WTC11 (cell line): ENCODE measurements around the gene PIWIL4. TPM values are rescaled to one million over a fixed set of nuclear protein-coding genes. Genes with fewer than 3 reads are reported as not detected.
A peak's percentile ranks its signal among the peaks of the same experiment; 100 is the strongest.

Source experiments
- ATAC-seq: fragments of 200-7000 bp; cut with Tn5 transposase; 2 replicates; pipeline ENCODE4 v1.10.0; 2021; ENCODE audit warnings: mild to moderate bottlenecking, moderate library complexity
- CTCF ChIA-PET: fragments of 300-600 bp; sonication (Branson Sonifier 250); formaldehyde crosslinking; loops from one replicate; lab custom pipeline; 2021; ENCODE audit warnings: antibody characterized with exemption; lab: Charles Lee
- POLR2A ChIA-PET: fragments of 350-600 bp; sonication (Branson Sonifier 250); formaldehyde crosslinking; loops from one replicate; lab custom pipeline; 2021; ENCODE audit warnings: antibody characterized with exemption; lab: Charles Lee
- DNase-seq: peaks from one replicate; pipeline ENCODE4 v3.0.0; 2021; ENCODE audit warnings: low spot score
- H3K27ac Mint-ChIP-seq: 2 replicates; pipeline ENCODE4 v1.8.0; 2021; ENCODE audit warnings: mixed read lengths
- H3K27me3 Mint-ChIP-seq: 2 replicates; pipeline ENCODE4 v1.8.0; 2021; ENCODE audit warnings: low read depth, mild to moderate bottlenecking, moderate library complexity, mixed read lengths
- H3K36me3 Mint-ChIP-seq: 2 replicates; pipeline ENCODE4 v1.8.0; 2021; ENCODE audit warnings: mixed read lengths
- H3K4me1 Mint-ChIP-seq: 2 replicates; pipeline ENCODE4 v1.8.0; 2022; ENCODE audit warnings: mixed read lengths
- H3K4me3 Mint-ChIP-seq: 2 replicates; pipeline ENCODE4 v1.8.0; 2021; ENCODE audit warnings: mild to moderate bottlenecking, moderate library complexity, mixed read lengths
- H3K9me3 Mint-ChIP-seq: 2 replicates; pipeline ENCODE4 v1.8.0; 2021; ENCODE audit warnings: mixed read lengths
- CBFB ChIP-seq: sonication (generic); formaldehyde crosslinking; IDR thresholded peaks from 2 replicates; pipeline ENCODE4 v1.8.1; 2022; ENCODE audit warnings: mild to moderate bottlenecking, low read depth, missing genetic modification reagents
- EMX1 ChIP-seq: fragments of 250-450 bp; sonication (Bioruptor Pico); IDR thresholded peaks from 2 replicates; pipeline ENCODE4 v1.8.0; 2021; ENCODE audit warnings: mild to moderate bottlenecking
- FOXJ3 ChIP-seq: sonication (generic); formaldehyde crosslinking; IDR thresholded peaks from 2 replicates; pipeline ENCODE4 v1.9.0; 2021; ENCODE audit warnings: missing genetic modification reagents, mild to moderate bottlenecking, borderline replicate concordance
- FOXP1 ChIP-seq: sonication (generic); formaldehyde crosslinking; IDR thresholded peaks from 2 replicates; pipeline ENCODE4 v1.8.0; 2022; ENCODE audit warnings: missing genetic modification reagents, mild to moderate bottlenecking, moderate library complexity, borderline replicate concordance
- JAZF1 ChIP-seq: fragments of 250-450 bp; sonication (Bioruptor Pico); IDR thresholded peaks from 2 replicates; pipeline ENCODE4 v1.9.0; 2021; ENCODE audit warnings: moderate library complexity, mild to moderate bottlenecking, inconsistent platforms
- MXD4 ChIP-seq: fragments of 250-450 bp; sonication (Bioruptor Pico); IDR thresholded peaks from 2 replicates; pipeline ENCODE4 v1.8.0; 2021; ENCODE audit warnings: mild to moderate bottlenecking, moderate library complexity, borderline replicate concordance
- NFATC4 ChIP-seq: fragments of 250-450 bp; sonication (Bioruptor Pico); IDR thresholded peaks from 2 replicates; pipeline ENCODE4 v1.9.0; 2021; ENCODE audit warnings: mild to moderate bottlenecking
- PRRX2 ChIP-seq: fragments of 250-450 bp; sonication (Bioruptor Pico); IDR thresholded peaks from 2 replicates; pipeline ENCODE4 v1.8.0; 2021; ENCODE audit warnings: mild to moderate bottlenecking
- TP53 ChIP-seq: sonication (generic); formaldehyde crosslinking; IDR thresholded peaks from 2 replicates; pipeline ENCODE4 v1.8.1; 2023; ENCODE audit warnings: mild to moderate bottlenecking, missing genetic modification reagents
- ZNF232 ChIP-seq: sonication (generic); formaldehyde crosslinking; IDR thresholded peaks from 2 replicates; pipeline ENCODE4 v1.8.0; 2022; ENCODE audit warnings: mild to moderate bottlenecking, missing genetic modification reagents
- total RNA-seq: library from RNA; stranded (reverse); gene quantifications from 3 replicates; pipeline ENCODE4 v1.2.3, GENCODE V29; 2021
- TF ChIP-seq, protein P1 (sequence below): fragments of 250-450 bp; sonication (Bioruptor Pico); conservative IDR thresholded peaks from 2 replicates; pipeline ENCODE4 v1.9.0; 2021; ENCODE audit warnings: mild to moderate bottlenecking
- TF ChIP-seq, protein P2 (sequence below): sonication (generic); formaldehyde crosslinking; IDR thresholded peaks from 2 replicates; pipeline ENCODE4 v1.8.0; 2022; ENCODE audit warnings: missing genetic modification reagents
- TF ChIP-seq, protein P3 (sequence below): fragments of 250-450 bp; sonication (Bioruptor Pico); IDR thresholded peaks from 2 replicates; pipeline ENCODE4 v1.9.0; 2021; ENCODE audit warnings: mild to moderate bottlenecking
- TF ChIP-seq, protein P4 (sequence below): sonication (generic); formaldehyde crosslinking; IDR thresholded peaks from 2 replicates; pipeline ENCODE4 v1.8.1; 2023; ENCODE audit warnings: mild to moderate bottlenecking, missing genetic modification reagents, borderline replicate concordance
- TF ChIP-seq, protein P5 (sequence below): fragments of 250-450 bp; sonication (Bioruptor Pico); IDR thresholded peaks from 2 replicates; pipeline ENCODE4 v1.8.0; 2021; ENCODE audit warnings: mild to moderate bottlenecking
- TF ChIP-seq, protein P6 (sequence below): fragments of 250-450 bp; sonication (Bioruptor Pico); IDR thresholded peaks from 2 replicates; pipeline ENCODE4 v1.9.0; 2021; ENCODE audit warnings: mild to moderate bottlenecking

PIWIL4 gene
- total RNA-seq, 1 experiment from 2014 or later: 0.33 TPM

DNA sequence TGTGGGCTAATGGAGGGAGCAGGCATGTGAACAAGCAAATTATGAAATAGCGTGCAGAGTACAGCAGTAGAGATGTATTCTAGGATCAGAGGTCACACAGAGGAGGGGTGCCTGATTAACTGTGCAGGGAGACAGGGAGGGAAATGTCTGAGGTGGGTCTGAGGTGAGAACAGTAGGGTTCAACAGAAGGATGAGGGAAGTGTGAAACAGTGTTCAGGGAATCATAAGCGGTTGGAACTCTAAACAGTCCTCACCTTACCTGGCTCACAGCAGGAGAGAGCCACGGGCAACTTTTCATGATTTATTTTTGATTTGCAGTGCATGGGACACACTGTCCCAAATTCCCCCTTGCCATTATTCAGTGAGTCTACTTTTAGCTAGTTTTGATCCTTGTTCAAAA, 90.5 kb downstream of the PIWIL4 start:
- no peak for ATAC-seq
- ChIA-PET POLR2A (interaction anchor here (3.8 kb wide), 1 partner anchor 74 kb away, joined by 12 read pairs; no protein-coding TSS in a partner anchor), CTCF (interaction anchor here (1.1 to 2.1 kb wide), 2 partner anchors 34 to 84 kb away, joined by 4 to 7 read pairs; no protein-coding TSS in a partner anchor)
- Mint-ChIP-seq H3K27me3 (no peaks in the 10 kb centered on the region), H3K36me3 (peaks cover 80% of the 10 kb centered on the region), H3K9me3 (no peaks in the 10 kb centered on the region), H3K27ac (peak overlapping the region; percentile 89), H3K4me3 (0 out of 2 replicates have a peak overlapping the region, but pooled peaks have one; percentile 1), H3K4me1 (peaks cover 95% of the 10 kb centered on the region)
- no peak for TF ChIP-seq MXD4 (CRISPR knock-in tag)
- TF ChIP-seq, protein P1, sequence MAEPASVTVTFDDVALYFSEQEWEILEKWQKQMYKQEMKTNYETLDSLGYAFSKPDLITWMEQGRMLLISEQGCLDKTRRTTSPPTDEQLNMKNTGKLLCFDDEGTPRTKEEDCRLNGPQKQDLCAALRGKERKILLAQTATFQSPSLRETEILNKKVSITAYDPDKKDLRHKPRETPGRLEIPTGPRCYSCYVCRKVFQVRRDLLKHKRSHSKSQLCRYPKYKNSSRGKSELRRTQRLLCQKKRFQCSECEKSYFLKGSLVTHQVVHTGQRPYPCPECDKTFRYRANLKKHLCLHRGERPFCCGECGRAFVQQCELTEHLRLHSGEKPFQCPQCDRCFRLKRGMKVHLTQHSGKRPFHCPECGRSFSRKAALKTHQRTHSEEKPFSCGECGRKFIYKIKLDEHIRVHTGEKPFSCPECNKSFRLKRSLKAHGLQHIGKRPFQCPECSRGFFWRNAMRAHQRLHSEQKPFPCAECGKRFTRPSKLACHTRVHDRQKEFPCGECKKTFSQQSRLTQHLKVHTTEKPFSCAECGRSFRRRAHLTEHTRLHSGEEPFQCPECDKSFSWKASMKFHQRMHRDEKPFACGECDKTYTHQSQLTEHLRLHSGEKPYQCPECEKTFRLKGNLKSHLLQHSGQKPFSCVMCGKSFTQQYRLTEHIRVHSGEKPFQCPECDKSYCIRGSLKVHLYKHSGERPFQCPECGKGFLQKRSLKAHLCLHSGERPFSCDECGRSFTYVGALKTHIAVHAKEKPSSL (CRISPR knock-in tag): 0 out of 2 replicates have a peak, but pooled peaks have one; percentile 20
- TF ChIP-seq EMX1 (CRISPR knock-in tag): peak; percentile 91; the same call in 1 of the 2 replicates
- TF ChIP-seq FOXP1: no peak
- TF ChIP-seq, protein P2, sequence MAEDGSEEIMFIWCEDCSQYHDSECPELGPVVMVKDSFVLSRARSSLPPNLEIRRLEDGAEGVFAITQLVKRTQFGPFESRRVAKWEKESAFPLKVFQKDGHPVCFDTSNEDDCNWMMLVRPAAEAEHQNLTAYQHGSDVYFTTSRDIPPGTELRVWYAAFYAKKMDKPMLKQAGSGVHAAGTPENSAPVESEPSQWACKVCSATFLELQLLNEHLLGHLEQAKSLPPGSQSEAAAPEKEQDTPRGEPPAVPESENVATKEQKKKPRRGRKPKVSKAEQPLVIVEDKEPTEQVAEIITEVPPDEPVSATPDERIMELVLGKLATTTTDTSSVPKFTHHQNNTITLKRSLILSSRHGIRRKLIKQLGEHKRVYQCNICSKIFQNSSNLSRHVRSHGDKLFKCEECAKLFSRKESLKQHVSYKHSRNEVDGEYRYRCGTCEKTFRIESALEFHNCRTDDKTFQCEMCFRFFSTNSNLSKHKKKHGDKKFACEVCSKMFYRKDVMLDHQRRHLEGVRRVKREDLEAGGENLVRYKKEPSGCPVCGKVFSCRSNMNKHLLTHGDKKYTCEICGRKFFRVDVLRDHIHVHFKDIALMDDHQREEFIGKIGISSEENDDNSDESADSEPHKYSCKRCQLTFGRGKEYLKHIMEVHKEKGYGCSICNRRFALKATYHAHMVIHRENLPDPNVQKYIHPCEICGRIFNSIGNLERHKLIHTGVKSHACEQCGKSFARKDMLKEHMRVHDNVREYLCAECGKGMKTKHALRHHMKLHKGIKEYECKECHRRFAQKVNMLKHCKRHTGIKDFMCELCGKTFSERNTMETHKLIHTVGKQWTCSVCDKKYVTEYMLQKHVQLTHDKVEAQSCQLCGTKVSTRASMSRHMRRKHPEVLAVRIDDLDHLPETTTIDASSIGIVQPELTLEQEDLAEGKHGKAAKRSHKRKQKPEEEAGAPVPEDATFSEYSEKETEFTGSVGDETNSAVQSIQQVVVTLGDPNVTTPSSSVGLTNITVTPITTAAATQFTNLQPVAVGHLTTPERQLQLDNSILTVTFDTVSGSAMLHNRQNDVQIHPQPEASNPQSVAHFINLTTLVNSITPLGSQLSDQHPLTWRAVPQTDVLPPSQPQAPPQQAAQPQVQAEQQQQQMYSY (CRISPR knock-in tag): no peak
- no peak for TF ChIP-seq ZNF232 (CRISPR knock-in tag)
- TF ChIP-seq, protein P3, sequence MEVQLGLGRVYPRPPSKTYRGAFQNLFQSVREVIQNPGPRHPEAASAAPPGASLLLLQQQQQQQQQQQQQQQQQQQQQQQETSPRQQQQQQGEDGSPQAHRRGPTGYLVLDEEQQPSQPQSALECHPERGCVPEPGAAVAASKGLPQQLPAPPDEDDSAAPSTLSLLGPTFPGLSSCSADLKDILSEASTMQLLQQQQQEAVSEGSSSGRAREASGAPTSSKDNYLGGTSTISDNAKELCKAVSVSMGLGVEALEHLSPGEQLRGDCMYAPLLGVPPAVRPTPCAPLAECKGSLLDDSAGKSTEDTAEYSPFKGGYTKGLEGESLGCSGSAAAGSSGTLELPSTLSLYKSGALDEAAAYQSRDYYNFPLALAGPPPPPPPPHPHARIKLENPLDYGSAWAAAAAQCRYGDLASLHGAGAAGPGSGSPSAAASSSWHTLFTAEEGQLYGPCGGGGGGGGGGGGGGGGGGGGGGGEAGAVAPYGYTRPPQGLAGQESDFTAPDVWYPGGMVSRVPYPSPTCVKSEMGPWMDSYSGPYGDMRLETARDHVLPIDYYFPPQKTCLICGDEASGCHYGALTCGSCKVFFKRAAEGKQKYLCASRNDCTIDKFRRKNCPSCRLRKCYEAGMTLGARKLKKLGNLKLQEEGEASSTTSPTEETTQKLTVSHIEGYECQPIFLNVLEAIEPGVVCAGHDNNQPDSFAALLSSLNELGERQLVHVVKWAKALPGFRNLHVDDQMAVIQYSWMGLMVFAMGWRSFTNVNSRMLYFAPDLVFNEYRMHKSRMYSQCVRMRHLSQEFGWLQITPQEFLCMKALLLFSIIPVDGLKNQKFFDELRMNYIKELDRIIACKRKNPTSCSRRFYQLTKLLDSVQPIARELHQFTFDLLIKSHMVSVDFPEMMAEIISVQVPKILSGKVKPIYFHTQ (CRISPR knock-in tag): peak; percentile 64
- TF ChIP-seq, protein P4, sequence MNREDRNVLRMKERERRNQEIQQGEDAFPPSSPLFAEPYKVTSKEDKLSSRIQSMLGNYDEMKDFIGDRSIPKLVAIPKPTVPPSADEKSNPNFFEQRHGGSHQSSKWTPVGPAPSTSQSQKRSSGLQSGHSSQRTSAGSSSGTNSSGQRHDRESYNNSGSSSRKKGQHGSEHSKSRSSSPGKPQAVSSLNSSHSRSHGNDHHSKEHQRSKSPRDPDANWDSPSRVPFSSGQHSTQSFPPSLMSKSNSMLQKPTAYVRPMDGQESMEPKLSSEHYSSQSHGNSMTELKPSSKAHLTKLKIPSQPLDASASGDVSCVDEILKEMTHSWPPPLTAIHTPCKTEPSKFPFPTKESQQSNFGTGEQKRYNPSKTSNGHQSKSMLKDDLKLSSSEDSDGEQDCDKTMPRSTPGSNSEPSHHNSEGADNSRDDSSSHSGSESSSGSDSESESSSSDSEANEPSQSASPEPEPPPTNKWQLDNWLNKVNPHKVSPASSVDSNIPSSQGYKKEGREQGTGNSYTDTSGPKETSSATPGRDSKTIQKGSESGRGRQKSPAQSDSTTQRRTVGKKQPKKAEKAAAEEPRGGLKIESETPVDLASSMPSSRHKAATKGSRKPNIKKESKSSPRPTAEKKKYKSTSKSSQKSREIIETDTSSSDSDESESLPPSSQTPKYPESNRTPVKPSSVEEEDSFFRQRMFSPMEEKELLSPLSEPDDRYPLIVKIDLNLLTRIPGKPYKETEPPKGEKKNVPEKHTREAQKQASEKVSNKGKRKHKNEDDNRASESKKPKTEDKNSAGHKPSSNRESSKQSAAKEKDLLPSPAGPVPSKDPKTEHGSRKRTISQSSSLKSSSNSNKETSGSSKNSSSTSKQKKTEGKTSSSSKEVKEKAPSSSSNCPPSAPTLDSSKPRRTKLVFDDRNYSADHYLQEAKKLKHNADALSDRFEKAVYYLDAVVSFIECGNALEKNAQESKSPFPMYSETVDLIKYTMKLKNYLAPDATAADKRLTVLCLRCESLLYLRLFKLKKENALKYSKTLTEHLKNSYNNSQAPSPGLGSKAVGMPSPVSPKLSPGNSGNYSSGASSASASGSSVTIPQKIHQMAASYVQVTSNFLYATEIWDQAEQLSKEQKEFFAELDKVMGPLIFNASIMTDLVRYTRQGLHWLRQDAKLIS: no peak
- TF ChIP-seq PRRX2 (CRISPR knock-in tag): peak; percentile 88
- TF ChIP-seq CBFB (CRISPR knock-in tag): no peak
- TF ChIP-seq, protein P5, sequence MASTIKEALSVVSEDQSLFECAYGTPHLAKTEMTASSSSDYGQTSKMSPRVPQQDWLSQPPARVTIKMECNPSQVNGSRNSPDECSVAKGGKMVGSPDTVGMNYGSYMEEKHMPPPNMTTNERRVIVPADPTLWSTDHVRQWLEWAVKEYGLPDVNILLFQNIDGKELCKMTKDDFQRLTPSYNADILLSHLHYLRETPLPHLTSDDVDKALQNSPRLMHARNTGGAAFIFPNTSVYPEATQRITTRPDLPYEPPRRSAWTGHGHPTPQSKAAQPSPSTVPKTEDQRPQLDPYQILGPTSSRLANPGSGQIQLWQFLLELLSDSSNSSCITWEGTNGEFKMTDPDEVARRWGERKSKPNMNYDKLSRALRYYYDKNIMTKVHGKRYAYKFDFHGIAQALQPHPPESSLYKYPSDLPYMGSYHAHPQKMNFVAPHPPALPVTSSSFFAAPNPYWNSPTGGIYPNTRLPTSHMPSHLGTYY: peak; percentile 72; the same call in 1 of the 2 replicates
- TF ChIP-seq, protein P6, sequence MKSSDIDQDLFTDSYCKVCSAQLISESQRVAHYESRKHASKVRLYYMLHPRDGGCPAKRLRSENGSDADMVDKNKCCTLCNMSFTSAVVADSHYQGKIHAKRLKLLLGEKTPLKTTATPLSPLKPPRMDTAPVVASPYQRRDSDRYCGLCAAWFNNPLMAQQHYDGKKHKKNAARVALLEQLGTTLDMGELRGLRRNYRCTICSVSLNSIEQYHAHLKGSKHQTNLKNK: peak; percentile 72
- peak; percentile 77; the same call in 1 of the 2 replicates for TF ChIP-seq JAZF1 (CRISPR knock-in tag)
- TF ChIP-seq TP53 (CRISPR knock-in tag): no peak
- TF ChIP-seq FOXJ3 (CRISPR knock-in tag): no peak
- TF ChIP-seq NFATC4 (CRISPR knock-in tag): peak; percentile 79; the same call in 1 of the 2 replicates
- no peak for DNase-seq
